A673 (cell line): ENCODE data around the gene SYT14.

Experiments
- CTCF ChIP-seq: fragments of 300-800, 200-600 bp; sonication (generic); conservative IDR thresholded peaks from 2 replicates; pipeline ENCODE4 v1.5.1; 2017; ENCODE audit warnings: low read depth, mild to moderate bottlenecking, antibody characterized with exemption, low read length, moderate library complexity, mixed read lengths
- EZH2 ChIP-seq: fragments of 200-600 bp; sonication (generic); IDR thresholded peaks from 2 replicates; pipeline ENCODE4 v1.6.1; 2017; ENCODE audit warnings: borderline replicate concordance, low read depth, mild to moderate bottlenecking, mixed read lengths, antibody characterized with exemption, low read length; ENCODE audit not compliant: poor library complexity, severe bottlenecking

DNA sequence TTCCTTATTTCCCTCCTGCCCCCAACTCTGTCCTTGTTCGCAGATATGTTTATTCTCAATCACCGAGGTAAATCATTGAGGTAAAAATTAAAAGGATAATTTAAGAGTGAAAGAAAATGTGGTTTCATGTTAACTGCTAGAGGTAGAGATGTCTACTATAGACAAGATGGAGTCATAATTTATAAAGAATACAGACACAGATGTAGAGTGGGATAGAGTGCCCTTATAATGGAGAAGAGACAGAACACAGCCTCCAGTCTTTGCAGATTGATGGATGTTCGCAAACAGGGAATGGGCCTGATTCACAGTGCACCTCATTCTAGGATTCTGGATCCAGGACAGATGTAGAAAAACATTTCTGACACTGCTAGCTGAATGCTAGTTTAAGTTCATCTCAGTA is 155.4 kb downstream of the SYT14 start:
- TF ChIP-seq CTCF (no peak), EZH2 (no peak)
